ENCODE data around the gene DNAAF8.

Gene DNAAF8

DNA sequence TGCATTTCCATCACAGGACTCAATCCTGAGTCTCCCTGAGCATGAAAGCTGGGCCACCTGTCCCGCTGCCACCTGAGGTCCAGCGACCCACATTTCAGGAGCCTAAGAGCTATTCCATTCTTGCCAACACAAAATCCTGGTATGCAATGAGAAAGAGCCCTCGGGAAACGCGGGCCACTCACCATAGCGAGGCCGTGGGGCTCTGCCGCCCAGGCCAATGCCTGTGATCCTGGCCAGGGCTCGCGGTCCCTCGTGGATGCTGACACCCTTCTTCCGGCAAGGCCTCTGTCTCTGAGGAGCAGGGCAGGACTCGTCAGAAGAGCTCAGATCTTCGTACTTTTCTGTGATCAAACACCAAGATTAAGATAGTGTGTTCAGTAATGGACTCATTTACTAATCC lies 29.4 kb upstream of the DNAAF8 start:
- no peaks in the 10 kb centered on the region for H3K27me3 ChIP-seq
- no peak overlapping the region for H3K4me3 ChIP-seq (ENCODE audit: low read depth in 1 of 2, low read length in 1 of 2)
- H3K27ac ChIP-seq, result no peak overlapping the region
- TF ChIP-seq, protein P1, sequence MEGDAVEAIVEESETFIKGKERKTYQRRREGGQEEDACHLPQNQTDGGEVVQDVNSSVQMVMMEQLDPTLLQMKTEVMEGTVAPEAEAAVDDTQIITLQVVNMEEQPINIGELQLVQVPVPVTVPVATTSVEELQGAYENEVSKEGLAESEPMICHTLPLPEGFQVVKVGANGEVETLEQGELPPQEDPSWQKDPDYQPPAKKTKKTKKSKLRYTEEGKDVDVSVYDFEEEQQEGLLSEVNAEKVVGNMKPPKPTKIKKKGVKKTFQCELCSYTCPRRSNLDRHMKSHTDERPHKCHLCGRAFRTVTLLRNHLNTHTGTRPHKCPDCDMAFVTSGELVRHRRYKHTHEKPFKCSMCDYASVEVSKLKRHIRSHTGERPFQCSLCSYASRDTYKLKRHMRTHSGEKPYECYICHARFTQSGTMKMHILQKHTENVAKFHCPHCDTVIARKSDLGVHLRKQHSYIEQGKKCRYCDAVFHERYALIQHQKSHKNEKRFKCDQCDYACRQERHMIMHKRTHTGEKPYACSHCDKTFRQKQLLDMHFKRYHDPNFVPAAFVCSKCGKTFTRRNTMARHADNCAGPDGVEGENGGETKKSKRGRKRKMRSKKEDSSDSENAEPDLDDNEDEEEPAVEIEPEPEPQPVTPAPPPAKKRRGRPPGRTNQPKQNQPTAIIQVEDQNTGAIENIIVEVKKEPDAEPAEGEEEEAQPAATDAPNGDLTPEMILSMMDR (IDR thresholded peaks at IDR 0.05), result no peak
- no peaks in the 10 kb centered on the region for H3K9me3 ChIP-seq
- peaks cover 15% of the 10 kb centered on the region for H3K36me3 ChIP-seq
- no peaks in the 10 kb centered on the region for H3K4me1 ChIP-seq (ENCODE audit: control insufficient read depth in 1 of 2, insufficient read depth in 1 of 2, low read depth in 1 of 2, low read length in 1 of 2)

DNA sequence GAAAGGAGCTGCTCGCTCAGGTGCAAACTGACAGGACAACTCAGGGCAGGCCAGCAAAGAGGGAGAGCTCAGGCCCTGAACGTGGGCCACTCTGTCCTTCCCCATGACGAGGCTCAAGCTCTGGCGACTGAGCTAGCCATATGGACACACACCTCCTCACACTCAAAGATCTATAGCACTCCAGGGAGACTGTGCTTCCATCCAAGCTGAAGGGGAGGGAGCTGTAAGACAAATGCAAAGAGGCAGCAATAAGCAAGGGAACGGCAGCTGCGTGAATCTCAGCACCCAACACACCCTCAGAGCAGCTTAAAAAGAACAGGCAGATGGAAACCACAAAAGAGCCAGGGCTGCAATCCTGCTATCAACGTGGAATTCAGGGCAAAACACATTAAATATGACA lies 27.5 kb upstream of the DNAAF8 start:
- H3K4me3 ChIP-seq (ENCODE audit: low read depth in 1 of 2, low read length in 1 of 2), result no peak overlapping the region
- TF ChIP-seq, protein P1 (IDR thresholded peaks at IDR 0.05), result no peak
- H3K36me3 ChIP-seq, result peaks cover 3% of the 10 kb centered on the region
- no peak overlapping the region for H3K27ac ChIP-seq
- H3K4me1 ChIP-seq (ENCODE audit: control insufficient read depth in 1 of 2, insufficient read depth in 1 of 2, low read depth in 1 of 2, low read length in 1 of 2), result no peaks in the 10 kb centered on the region
- no peaks in the 10 kb centered on the region for H3K9me3 ChIP-seq
- no peaks in the 10 kb centered on the region for H3K27me3 ChIP-seq

DNA sequence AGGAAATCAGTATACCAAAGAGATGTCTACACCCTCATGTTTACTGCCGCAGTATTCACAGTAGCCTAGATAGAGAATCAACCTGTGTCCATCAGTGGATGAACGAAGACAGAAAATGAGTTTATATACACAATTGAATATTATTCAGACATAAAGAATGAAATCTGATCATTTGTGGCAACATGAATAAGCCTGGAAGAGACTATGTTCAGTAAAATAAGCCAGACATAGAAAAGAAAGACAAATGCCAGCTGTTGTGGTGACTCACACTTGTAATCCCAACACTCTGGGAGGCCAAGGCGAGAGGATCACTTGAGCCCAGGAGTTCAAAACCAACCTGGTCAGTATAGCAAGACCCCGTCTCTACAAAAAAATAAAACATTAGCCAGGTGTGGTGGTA lies 24.9 kb upstream of the DNAAF8 start:
- peaks cover 10% of the 10 kb centered on the region for H3K36me3 ChIP-seq

DNA sequence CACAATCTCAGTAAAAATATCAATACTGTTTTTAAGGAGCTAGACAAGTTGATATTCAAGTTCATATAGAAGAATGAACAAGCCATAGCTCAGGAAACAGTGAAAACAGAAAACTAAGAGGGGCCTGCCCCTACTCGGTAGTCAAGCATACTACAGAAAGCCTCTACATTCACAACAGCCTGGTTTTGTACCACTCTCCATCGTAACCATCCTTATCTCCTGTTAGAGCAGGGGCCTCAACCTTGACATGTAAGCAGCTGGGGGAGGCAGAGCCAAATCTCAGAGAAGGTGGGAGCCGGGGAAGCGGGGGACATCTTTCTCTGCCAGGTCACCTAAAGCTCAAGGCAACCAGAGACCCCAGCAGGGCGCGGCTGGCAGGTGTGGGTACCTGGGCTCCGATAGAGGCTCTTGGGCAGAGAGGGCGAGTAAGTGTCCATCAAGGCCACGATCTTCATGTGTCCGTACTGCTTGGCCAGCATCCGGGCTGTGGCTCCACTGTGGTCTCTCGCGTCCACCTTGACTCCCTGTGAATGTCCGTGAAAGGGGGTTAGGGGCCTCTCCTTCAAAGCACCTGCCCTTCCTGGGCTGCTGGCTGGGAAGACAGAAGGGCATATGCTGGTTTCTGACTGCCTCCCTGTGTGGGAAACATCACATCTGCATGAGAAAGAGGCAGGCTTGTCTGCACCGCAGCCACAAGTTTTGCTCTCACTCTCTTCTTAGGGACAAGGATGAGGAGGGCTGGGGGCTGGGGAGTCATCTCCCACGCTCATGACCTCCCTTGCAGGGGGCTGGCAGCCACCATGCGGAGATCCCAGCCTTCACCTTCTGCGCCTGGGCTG lies 20.5 kb upstream of the DNAAF8 start:
- Histone ChIP-seq H3K27me3 (no peaks in the 10 kb centered on the region), H3K9me3 (no peaks in the 10 kb centered on the region), H3K27ac (no peak overlapping the region), H3K4me3 (ENCODE audit: low read depth in 1 of 2, low read length in 1 of 2) (no peak overlapping the region), H3K36me3 (peaks cover 7% of the 10 kb centered on the region), H3K4me1 (ENCODE audit: control insufficient read depth in 1 of 2, insufficient read depth in 1 of 2, low read depth in 1 of 2, low read length in 1 of 2) (no peaks in the 10 kb centered on the region)
- TF ChIP-seq, protein P1 (IDR thresholded peaks at IDR 0.05), result no peak

More for the DNA sequence above, 24.9 kb upstream of the DNAAF8 start:
- Histone ChIP-seq H3K4me1 (ENCODE audit: control insufficient read depth in 1 of 2, insufficient read depth in 1 of 2, low read depth in 1 of 2, low read length in 1 of 2) (no peaks in the 10 kb centered on the region), H3K27ac (no peak overlapping the region), H3K9me3 (no peaks in the 10 kb centered on the region), H3K4me3 (ENCODE audit: low read depth in 1 of 2, low read length in 1 of 2) (no peak overlapping the region), H3K27me3 (no peaks in the 10 kb centered on the region)
- TF ChIP-seq, protein P1 (IDR thresholded peaks at IDR 0.05), result no peak

DNA sequence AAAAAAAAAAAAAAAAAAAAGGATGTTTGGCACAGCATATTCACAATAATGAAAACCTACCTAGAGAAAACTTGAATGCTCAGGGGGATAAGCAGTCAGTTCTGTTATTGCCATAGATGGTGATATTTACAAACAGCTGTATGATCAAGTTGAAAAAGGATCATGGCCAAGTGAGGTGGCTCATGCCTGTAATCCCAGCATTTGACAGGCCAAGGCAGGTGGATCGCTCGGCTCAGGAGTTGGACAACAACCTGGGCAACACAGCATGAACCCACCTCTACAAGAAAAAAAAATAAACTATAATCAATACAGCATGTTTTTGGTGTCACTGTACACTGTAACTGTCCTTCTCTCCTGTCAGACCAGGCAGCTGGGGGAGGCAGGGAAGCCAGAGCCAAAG lies 19.3 kb upstream of the DNAAF8 start:
- Histone ChIP-seq H3K36me3 (peaks cover 7% of the 10 kb centered on the region), H3K9me3 (no peaks in the 10 kb centered on the region), H3K27ac (no peak overlapping the region), H3K4me1 (ENCODE audit: control insufficient read depth in 1 of 2, insufficient read depth in 1 of 2, low read depth in 1 of 2, low read length in 1 of 2) (no peaks in the 10 kb centered on the region), H3K27me3 (no peaks in the 10 kb centered on the region), H3K4me3 (ENCODE audit: low read depth in 1 of 2, low read length in 1 of 2) (no peak overlapping the region)
- TF ChIP-seq, protein P1 (IDR thresholded peaks at IDR 0.05), result no peak
